HepG2 (cell line): ENCODE data around the gene RPP25L. TPM values are rescaled to one million over a fixed set of nuclear protein-coding genes. Genes with fewer than 3 reads are reported as not detected.

Experiments
- AHDC1 ChIP-seq: sonication (generic); formaldehyde crosslinking; IDR thresholded peaks from 2 replicates; pipeline ENCODE4 v1.5.1; 2020; ENCODE audit warnings: mild to moderate bottlenecking, missing genetic modification reagents, borderline replicate concordance
- BHLHE40 ChIP-seq: IDR thresholded peaks from 2 replicates; pipeline ENCODE4 v1.6.1; 2011; ENCODE audit warnings: low read length, improper control_type of control experiment
- DBP ChIP-seq: sonication (generic); formaldehyde crosslinking; IDR thresholded peaks from 2 replicates; pipeline ENCODE4 v1.4.0; 2020; ENCODE audit warnings: missing genetic modification reagents; ENCODE audit errors: not compliant biosample characterization
- GMEB2 ChIP-seq: IDR thresholded peaks from 2 replicates; pipeline ENCODE4 v1.6.1; 2016; ENCODE audit warnings: missing biosample characterization, missing genetic modification reagents, low read depth
- GZF1 ChIP-seq: sonication (generic); formaldehyde crosslinking; IDR thresholded peaks from 2 replicates; pipeline ENCODE4 v1.5.1; 2020; ENCODE audit warnings: mild to moderate bottlenecking, missing genetic modification reagents
- KDM4B ChIP-seq: sonication (generic); formaldehyde crosslinking; IDR thresholded peaks from 2 replicates; pipeline ENCODE4 v1.4.0; 2020; ENCODE audit warnings: missing genetic modification reagents
- MAFG ChIP-seq: sonication (generic); formaldehyde crosslinking; IDR thresholded peaks from 2 replicates; pipeline ENCODE4 v1.5.1; 2020; ENCODE audit warnings: mild to moderate bottlenecking, missing genetic modification reagents
- NAIF1 ChIP-seq: sonication (generic); formaldehyde crosslinking; IDR thresholded peaks from 2 replicates; pipeline ENCODE4 v1.5.0; 2020; ENCODE audit warnings: mild to moderate bottlenecking, missing genetic modification reagents, borderline replicate concordance
- NCOR1 ChIP-seq: fragments of 200-600 bp; sonication (generic); IDR thresholded peaks from 2 replicates; pipeline ENCODE4 v1.7.0; 2017; ENCODE audit warnings: antibody characterized with exemption, low read length, borderline replicate concordance
- PLRG1 ChIP-seq: fragments of 450-650 bp; conservative IDR thresholded peaks from 2 replicates; pipeline ENCODE4 v1.6.1; 2016
- SNRNP70 ChIP-seq: fragments of 200-400 bp; formaldehyde crosslinking; IDR thresholded peaks from 2 replicates; pipeline ENCODE4 v1.6.1; 2017; ENCODE audit warnings: mild to moderate bottlenecking, low read depth, low read length, moderate library complexity
- U2AF1 ChIP-seq: fragments of 200-400 bp; formaldehyde crosslinking; optimal IDR thresholded peaks from 2 replicates; pipeline ENCODE3; 2017; ENCODE audit warnings: mild to moderate bottlenecking, low read depth, low read length
- ZNF282 ChIP-seq: fragments of 450-650 bp; IDR thresholded peaks from 2 replicates; pipeline ENCODE4 v1.6.1; 2018; ENCODE audit not compliant: partially characterized antibody
- ZNF567 ChIP-seq: sonication (generic); formaldehyde crosslinking; IDR thresholded peaks from 2 replicates; pipeline ENCODE4 v1.8.1; 2023; ENCODE audit warnings: mild to moderate bottlenecking, missing genetic modification reagents, borderline replicate concordance
- ZNF597 ChIP-seq: sonication (generic); formaldehyde crosslinking; IDR thresholded peaks from 2 replicates; pipeline ENCODE4 v1.5.0; 2020; ENCODE audit warnings: missing genetic modification reagents
- polyA plus RNA-seq, 8 experiments: library from polyadenylated mRNA; depleted of rRNA in 3 of 8; stranded (reverse) in 7 of 8; unstranded in 1 of 8; fragments of >200 nt; fragmentation: Illumina TruSeq in 4 of 8; extraction: Trizol in 4 of 8; gene quantifications; 2 replicates each; pipeline versions ENCODE4 v1.2.1 to v1.2.3, GENCODE V29; 2011 to 2016; ENCODE audit warnings: low read depth in 4 of 8, missing spikeins in 1 of 8, mixed read lengths in 1 of 8; ENCODE audit not compliant: insufficient read depth in 1 of 8
- total RNA-seq, 5 experiments: library from RNA; depleted of rRNA; stranded (reverse); fragments of >200 nt; fragmentation: Illumina TruSeq; extraction: Trizol; gene quantifications; 2 replicates each; pipeline ENCODE4 v1.2.3, GENCODE V29; 2016; ENCODE audit warnings: low read depth in 1 of 5

Gene RPP25L
- total and polyA plus RNA-seq, 2 of the 13 experiments (the other 11 are each of a cell fraction or from before 2014, with no cell fraction given): 24.5 to 27.3 TPM

GRCh38 chr9:34651876-34652601, 40.1 kb upstream of the RPP25L start, which contains the start of gene IL11RA (continued):
- TF ChIP-seq BHLHE40 (no peak; the same call in 1 of the 2 replicates), KDM4B (no peak), AHDC1 (CRISPR knock-in tag) (no peak), MAFG (CRISPR knock-in tag) (no peak), NCOR1 (peak; percentile 50; the same call in 1 of the 2 replicates), DBP (CRISPR knock-in tag) (no peak), NAIF1 (CRISPR knock-in tag) (no peak), ZNF597 (CRISPR knock-in tag) (no peak), GZF1 (CRISPR knock-in tag) (0 out of 2 replicates have a peak, but pooled peaks have one; percentile 51), ZNF567 (no peak), U2AF1 (no peak), ZNF282 (no peak), SNRNP70 (no peak), GMEB2 (CRISPR knock-in tag) (no peak), PLRG1 (no peak)
